Fibroblast of skin of left biceps (primary cell): ENCODE results near the gene MAGEA8.
"Not testable (repeated sequence)": the region's sequence is repeated elsewhere in the genome, so short reads cannot be mapped to it uniquely, and the experiment has no call there.

Source experiments
- DNase-seq, 2 experiments: peaks; one replicate each; pipeline ENCODE4 v3.0.0-alpha.2; 2013; ENCODE audit warnings: low read depth in 2 of 2

MAGEA8 gene

GRCh38 chrX:149881081-149881711, at the start of gene MAGEA8:
Gene MAGEA8 (plus strand): TSS chrX:149881183. CDS start chrX:149884273, 3,090 bp downstream.
- DNase-seq = no peak

- no peak for DNase-seq
Measured at GRCh38 chrX:149831473-149831872, 49.5 kb upstream of the MAGEA8 start.

- DNase-seq = not testable (repeated sequence)
Measured at GRCh38 chrX:149836728-149837127, 44.3 kb upstream of the MAGEA8 start.

GRCh38 chrX:149837167-149837566, 43.8 kb upstream of the MAGEA8 start:
- DNase-seq = no peak

- no peak for DNase-seq
Measured at GRCh38 chrX:149837639-149838038, 43.3 kb upstream of the MAGEA8 start.

- no peak for DNase-seq
Measured at GRCh38 chrX:149841929-149842328, 39.1 kb upstream of the MAGEA8 start.

GRCh38 chrX:149845385-149845784, 35.6 kb upstream of the MAGEA8 start:
- no peak for DNase-seq

GRCh38 chrX:149846789-149847188, 34.2 kb upstream of the MAGEA8 start:
- DNase-seq = no peak

- DNase-seq = no peak
Measured at GRCh38 chrX:149848855-149849254, 32.1 kb upstream of the MAGEA8 start.

GRCh38 chrX:149849787-149850186, 31.2 kb upstream of the MAGEA8 start:
- DNase-seq = no peak

GRCh38 chrX:149851864-149852263, 29.1 kb upstream of the MAGEA8 start:
- DNase-seq = no peak

- DNase-seq = no peak
Measured at GRCh38 chrX:149853925-149854324, 27.1 kb upstream of the MAGEA8 start.

- no peak for DNase-seq
Measured at GRCh38 chrX:149858592-149858991, 22.4 kb upstream of the MAGEA8 start.

- no peak for DNase-seq
Measured at GRCh38 chrX:149860445-149860844, 20.5 kb upstream of the MAGEA8 start.

GRCh38 chrX:149865390-149865789, 15.6 kb upstream of the MAGEA8 start:
- DNase-seq = no peak

- no peak for DNase-seq
Measured at GRCh38 chrX:149867488-149867887, 13.5 kb upstream of the MAGEA8 start.

GRCh38 chrX:149870840-149871239, 10.1 kb upstream of the MAGEA8 start:
- no peak for DNase-seq

GRCh38 chrX:149871433-149871832, 9.6 kb upstream of the MAGEA8 start:
- DNase-seq = no peak

GRCh38 chrX:149871940-149872339, 9.0 kb upstream of the MAGEA8 start:
- DNase-seq = no peak

- no peak for DNase-seq
Measured at GRCh38 chrX:149877157-149877556, 3.8 kb upstream of the MAGEA8 start.

- DNase-seq = no peak
Measured at GRCh38 chrX:149877636-149878035, 3.3 kb upstream of the MAGEA8 start.

GRCh38 chrX:149890828-149891227, 9.8 kb downstream of the MAGEA8 start:
- not testable (repeated sequence) for DNase-seq

GRCh38 chrX:149898554-149898953, 17.6 kb downstream of the MAGEA8 start:
- no peak for DNase-seq
